A172 (cell line): ENCODE data around the gene CSNK1E. TPM values are rescaled to one million over a fixed set of nuclear protein-coding genes. Genes with fewer than 3 reads are reported as not detected.

Experiments used
- DNase-seq: peaks from one replicate; pipeline ENCODE4 v3.0.0-alpha.2; 2015; ENCODE audit warnings: low spot score
- total RNA-seq: library from RNA; depleted of rRNA; stranded (reverse); fragments of >200 nt; shearing (Covaris generic); gene quantifications from 2 replicates; pipeline ENCODE4 v1.2.3, GENCODE V29; 2014

The CSNK1E gene
- total RNA-seq, 1 experiment from 2014 or later, result 61.3 TPM

GRCh38 chr22:38327805-38328204, 10.6 kb upstream of the CSNK1E start:
- peak; percentile 77 for DNase-seq

- no peak for DNase-seq
Observed at GRCh38 chr22:38327396-38327795, 10.2 kb upstream of the CSNK1E start.

DNA sequence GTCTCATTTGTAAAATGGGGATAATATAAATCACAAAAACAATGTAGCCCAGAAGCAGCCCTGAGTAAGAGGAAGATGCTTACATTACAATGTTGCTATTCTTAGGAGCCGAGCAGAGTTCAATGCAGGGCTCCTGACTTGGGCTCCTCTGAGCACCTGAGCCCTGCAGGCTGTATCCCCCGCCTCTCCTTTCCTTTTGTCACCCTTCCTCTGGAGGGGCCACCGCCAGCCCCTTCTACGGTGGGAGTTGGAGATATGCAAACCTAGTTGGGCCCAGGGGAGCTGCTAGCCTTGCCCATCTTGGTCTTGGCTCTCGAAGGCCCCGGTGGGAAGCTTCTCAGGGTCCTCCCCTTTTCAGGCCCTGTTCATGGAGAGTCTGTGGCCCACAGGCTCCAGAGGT, 8.4 kb upstream of the CSNK1E start:
- no peak for DNase-seq

GRCh38 chr22:38320605-38321402, 3.6 kb upstream of the CSNK1E start:
- DNase-seq, result no peak

DNA sequence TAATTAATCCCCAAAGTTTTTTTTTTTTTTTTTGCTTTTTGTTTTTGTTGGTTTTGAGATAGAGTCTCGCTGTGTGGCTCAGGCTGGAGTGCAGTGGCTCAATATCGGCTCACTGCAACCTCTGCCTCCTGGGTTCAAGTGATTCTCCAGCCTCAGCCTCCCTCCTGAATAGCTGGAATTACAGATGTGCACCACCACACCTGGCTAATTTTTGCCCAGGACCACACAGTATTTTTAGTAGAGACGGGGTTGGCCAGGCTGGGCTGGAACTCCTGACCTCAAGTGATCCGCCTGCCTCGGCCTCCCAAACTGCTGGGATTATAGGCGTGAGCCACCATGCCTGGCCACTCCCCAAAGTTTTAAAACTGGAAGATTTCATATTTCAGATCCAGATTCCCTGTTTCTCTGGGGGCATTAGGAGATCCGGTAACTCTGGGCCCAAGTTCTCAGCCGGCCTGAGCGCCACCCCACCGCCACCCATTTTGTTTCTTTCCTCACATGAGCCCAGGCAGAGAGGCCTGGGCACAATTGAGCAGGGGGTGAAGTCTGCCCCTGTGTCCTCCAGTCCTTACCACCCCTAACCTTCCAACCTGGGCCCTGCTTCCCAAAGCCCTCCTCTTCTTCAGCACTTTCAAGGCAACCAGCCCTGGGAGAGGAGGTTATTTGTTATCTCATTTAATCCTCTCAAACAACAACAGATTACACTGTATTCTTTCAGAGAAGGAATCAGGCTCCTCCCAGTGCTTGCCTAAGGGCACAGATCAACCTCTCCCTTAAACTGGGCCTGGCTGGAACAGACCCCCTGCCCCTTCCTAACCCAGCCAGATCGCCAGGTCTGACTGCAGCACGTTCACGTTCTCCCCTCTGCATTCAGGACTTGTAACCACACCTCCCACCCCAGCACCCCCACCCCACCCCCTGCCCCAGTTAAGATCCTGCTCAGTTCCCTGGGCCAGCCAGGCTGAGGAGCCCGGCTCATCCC, 1.9 kb upstream of the CSNK1E start:
- DNase-seq, result no peak

GRCh38 chr22:38317995-38318715, 922 bp upstream of the CSNK1E start:
- peak; percentile 86 for DNase-seq

DNA sequence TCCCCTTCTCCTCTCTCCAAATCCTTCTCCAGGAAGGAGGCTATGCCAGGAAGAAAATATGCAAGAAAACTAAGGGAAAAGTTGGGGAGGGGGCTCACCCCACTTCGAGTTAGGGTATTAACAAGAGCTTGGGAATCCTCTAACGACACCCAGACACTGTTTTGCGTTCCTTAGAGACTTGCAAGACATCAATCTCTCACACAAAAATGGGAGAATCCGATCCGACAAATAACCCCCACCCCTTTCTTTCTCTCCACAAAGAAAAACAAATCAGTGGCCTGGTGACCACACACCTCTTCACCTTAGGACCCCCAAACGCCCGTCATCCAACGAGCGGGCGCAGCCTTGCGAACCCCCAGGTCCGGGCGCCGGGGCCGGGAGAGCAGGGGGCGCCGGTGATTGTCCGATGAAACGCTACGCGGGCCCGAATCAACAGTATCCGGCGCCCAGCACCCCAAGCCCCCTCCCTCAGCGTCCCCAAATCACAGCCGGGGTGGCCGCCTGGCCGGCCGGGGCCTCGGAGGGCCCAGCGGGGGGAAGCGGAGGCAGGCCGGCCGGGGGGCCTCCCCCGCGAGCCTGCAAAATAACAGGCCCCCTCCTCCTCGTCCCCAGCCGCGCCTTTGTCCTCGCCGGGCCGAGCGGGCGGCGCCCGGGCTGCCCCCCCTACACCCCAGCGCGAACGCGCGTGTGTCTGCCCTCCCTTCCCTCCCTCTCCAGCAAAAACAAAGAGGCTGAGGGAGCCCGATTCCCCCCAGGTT, 690 bp downstream of the CSNK1E start:
- no peak for DNase-seq

DNA sequence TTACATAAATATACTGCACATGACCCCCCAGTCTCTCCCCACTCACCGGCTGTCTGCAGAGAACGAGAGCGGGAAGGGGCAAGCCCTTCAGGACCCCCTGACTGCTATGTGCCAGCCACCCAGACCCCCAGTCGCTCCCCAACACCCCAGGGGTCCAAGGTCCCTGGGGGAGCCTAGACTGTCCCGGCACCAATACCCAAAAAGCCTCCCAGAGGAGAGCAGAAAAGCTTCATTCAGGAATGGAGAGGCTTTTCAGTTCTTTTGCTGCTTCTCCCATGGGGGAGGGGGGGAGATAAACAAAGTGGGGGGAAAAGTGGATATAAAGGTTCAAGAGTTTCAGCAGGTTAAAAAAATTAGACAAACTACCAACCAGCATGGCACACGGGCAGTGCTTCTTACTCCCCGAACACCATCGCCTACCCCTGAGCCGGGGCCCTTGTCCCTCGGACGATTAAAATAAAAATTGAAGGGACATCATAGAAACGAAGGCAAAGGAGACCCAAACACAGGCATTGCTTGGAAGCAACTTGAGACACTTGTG, 1.3 kb downstream of the CSNK1E start:
- DNase-seq, result no peak

GRCh38 chr22:38314933-38315822, 2.1 kb downstream of the CSNK1E start:
- no peak for DNase-seq

GRCh38 chr22:38314051-38314932, 2.9 kb downstream of the CSNK1E start:
- DNase-seq, result no peak

GRCh38 chr22:38313384-38313955, 3.8 kb downstream of the CSNK1E start:
- peak; percentile 90 for DNase-seq

DNA sequence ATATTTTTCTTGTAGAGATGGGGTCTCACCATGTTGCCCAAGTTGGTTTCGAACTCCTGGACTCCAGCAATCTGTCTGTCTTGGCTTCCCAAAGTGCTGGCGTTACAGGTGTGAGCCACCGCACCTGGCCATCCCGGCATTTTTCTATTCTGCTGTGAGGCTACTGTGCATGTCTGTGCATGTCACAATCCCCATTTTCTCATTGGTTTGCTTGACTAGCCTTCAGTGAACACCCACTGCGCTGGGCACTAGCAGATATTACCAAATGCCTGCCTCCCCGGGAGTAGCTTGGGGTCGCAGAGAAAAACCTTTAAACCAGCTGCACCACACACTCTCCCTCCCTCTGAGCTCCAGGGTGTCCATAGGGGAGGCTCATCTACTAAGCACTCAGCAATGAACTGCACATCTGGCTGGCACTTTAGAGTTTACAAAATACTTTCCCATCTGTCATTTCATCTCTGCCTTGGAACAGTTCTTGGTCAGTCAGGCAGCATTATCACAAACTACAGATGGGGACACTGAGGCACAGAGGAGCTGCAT, 4.9 kb downstream of the CSNK1E start:
- no peak for DNase-seq

- no peak for DNase-seq
Observed at GRCh38 chr22:38311323-38311620, 6.0 kb downstream of the CSNK1E start.

GRCh38 chr22:38310518-38311322, 6.5 kb downstream of the CSNK1E start:
- no peak for DNase-seq

- no peak for DNase-seq
Observed at GRCh38 chr22:38309614-38310517, 7.4 kb downstream of the CSNK1E start.

DNA sequence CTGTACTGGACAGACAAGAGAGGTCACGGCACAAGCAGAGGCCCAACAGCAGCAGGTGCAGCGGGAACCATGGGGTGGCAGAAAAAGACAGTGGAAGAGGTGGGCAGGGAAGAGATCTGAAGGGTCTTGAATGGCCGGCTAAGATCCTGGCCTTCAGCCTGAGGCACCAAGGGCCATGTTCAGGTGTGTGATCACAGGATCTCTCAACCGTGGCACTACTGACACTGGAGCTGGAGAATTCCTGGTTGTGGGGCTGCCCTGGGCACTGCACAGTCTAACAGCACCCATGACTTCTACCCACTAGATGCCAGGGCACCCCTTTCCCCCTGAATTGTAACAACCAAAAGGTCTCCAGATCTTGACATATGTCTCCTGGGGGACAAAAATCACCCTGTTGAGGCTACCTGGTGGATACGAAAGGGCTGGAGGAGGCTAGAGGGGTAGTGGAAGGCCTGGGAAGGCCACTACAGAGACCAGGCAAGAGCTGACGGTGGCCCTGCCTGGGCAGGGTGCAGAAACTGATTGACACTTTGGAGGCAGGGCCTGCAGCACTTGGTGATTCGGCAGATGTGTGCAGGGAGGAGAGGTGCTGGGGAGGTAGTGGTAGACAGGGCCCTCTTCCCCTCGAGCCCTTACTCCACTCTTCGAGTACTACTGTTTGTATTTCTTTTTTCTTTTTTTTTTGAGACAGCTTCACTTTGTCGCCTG, 8.3 kb downstream of the CSNK1E start:
- DNase-seq, result no peak
